ENCODE measurements around the gene TOP3B.

TOP3B gene

GRCh38 chr22:21909871-21910270 is 72.7 kb downstream of the TOP3B start:
- no peak overlapping the region for H3K4me3 ChIP-seq (ENCODE audit: low read depth, low read length)
- in situ Hi-C loops (cut with HindIII; ENCODE audit: low sequenced_read_pairs) = no loop called here
- DNase-seq (ENCODE audit: low read depth) = no peak
- no peak for TF ChIP-seq CTCF (IDR thresholded peaks at IDR 0.05; ENCODE audit: low read depth, low read length, missing control alignments)

GRCh38 chr22:21907638-21908522 is 74.7 kb downstream of the TOP3B start:
- in situ Hi-C loops (cut with HindIII; ENCODE audit: low sequenced_read_pairs) = no loop called here
- TF ChIP-seq CTCF (IDR thresholded peaks at IDR 0.05; ENCODE audit: low read depth, low read length, missing control alignments) = no peak
- DNase-seq (ENCODE audit: low read depth) = no peak
- no peak overlapping the region for H3K4me3 ChIP-seq (ENCODE audit: low read depth, low read length)

All from astrocyte of the cerebellum (primary cell).